Measurements from ENCODE around the gene TMTC2.

TMTC2 gene

GRCh38 chr12:82857276-82857675 lies 170.6 kb downstream of the TMTC2 start:
- Histone ChIP-seq H3K36me3 (ENCODE audit: insufficient read depth, low read length) (peaks cover 14% of the 10 kb centered on the region), H3K27me3 (ENCODE audit: insufficient read depth, low read length) (no peaks in the 10 kb centered on the region), H3K4me1 (ENCODE audit: insufficient read depth, low read length) (peaks cover 8% of the 10 kb centered on the region), H3K4me3 (ENCODE audit: low read length) (no peak overlapping the region), H2AFZ (ENCODE audit: low read depth, low read length) (no peak overlapping the region), H3K9me3 (ENCODE audit: low read length) (peaks cover 1% of the 10 kb centered on the region)

DNA sequence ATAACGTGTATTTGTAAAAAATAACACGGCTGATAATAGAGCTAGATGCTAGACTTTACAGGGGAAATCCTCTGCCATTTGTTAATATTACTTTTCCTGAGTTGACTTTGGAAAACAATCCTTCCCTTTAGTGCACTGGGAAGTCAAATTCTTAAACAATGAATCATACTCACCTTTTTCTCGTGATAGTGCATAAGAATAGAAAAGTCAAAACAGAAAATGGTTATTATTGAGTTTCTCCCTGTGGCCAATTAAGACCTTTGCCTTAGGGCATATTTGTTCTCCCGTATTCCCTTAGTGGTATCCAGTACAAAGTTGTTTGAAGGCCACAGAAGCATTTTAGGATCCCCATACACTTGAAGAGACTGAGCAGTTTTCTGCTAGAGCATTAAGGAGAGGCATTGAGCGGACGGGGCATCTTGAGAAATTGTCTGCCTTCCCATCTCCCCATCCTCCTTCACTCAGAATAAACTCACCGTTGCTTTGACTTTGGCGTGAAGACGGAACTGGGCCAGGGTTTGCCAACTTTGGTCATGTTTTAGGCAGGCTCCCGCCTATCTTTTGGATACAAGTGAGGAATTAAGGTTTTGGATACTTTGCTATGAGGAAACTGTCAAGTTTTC lies 171.3 kb downstream of the TMTC2 start:
- H3K4me1 ChIP-seq (ENCODE audit: insufficient read depth, low read length): peaks cover 8% of the 10 kb centered on the region
- peaks cover 1% of the 10 kb centered on the region for H3K9me3 ChIP-seq (ENCODE audit: low read length)
- H3K27me3 ChIP-seq (ENCODE audit: insufficient read depth, low read length): no peaks in the 10 kb centered on the region
- H2AFZ ChIP-seq (ENCODE audit: low read depth, low read length): no peak overlapping the region
- H3K36me3 ChIP-seq (ENCODE audit: insufficient read depth, low read length): peaks cover 17% of the 10 kb centered on the region
- no peak overlapping the region for H3K4me3 ChIP-seq (ENCODE audit: low read length)

DNA sequence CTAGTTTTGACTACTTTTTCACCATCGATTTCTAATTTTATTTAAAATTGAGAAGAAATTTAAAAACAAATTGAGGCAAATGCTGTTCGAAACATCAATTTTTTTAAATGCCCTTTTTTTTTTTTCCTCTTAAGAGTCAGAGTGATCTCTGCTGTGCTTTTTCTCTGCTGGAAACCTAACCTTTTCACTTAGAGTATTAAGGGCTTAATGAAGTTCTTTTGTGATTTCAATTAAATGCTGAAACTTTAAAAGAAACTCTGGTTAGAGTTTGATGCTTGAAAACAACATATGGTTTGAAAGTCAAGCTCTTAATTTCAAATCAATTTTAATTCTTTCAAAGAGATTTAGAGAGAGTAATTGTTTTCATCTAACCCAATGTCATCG lies 171.8 kb downstream of the TMTC2 start:
- Histone ChIP-seq H3K27me3 (ENCODE audit: insufficient read depth, low read length) (no peaks in the 10 kb centered on the region), H3K4me1 (ENCODE audit: insufficient read depth, low read length) (peaks cover 8% of the 10 kb centered on the region)

GRCh38 chr12:82862069-82862841 lies 175.5 kb downstream of the TMTC2 start:
- Histone ChIP-seq H2AFZ (ENCODE audit: low read depth, low read length) (no peak overlapping the region), H3K36me3 (ENCODE audit: insufficient read depth, low read length) (peaks cover 13% of the 10 kb centered on the region), H3K27me3 (ENCODE audit: insufficient read depth, low read length) (no peaks in the 10 kb centered on the region)

More for the DNA sequence above, 171.8 kb downstream of the TMTC2 start:
- Histone ChIP-seq H3K4me3 (ENCODE audit: low read length) (no peak overlapping the region), H3K9me3 (ENCODE audit: low read length) (peaks cover 1% of the 10 kb centered on the region), H3K36me3 (ENCODE audit: insufficient read depth, low read length) (peaks cover 17% of the 10 kb centered on the region), H2AFZ (ENCODE audit: low read depth, low read length) (no peak overlapping the region)

GRCh38 chr12:82862876-82863649 lies 176.4 kb downstream of the TMTC2 start:
- peaks cover 6% of the 10 kb centered on the region for H3K36me3 ChIP-seq (ENCODE audit: insufficient read depth, low read length)
- H3K9me3 ChIP-seq (ENCODE audit: low read length): no peaks in the 10 kb centered on the region
- no peaks in the 10 kb centered on the region for H3K27me3 ChIP-seq (ENCODE audit: insufficient read depth, low read length)
- H3K4me1 ChIP-seq (ENCODE audit: insufficient read depth, low read length): peaks cover 17% of the 10 kb centered on the region
- no peak overlapping the region for H3K4me3 ChIP-seq (ENCODE audit: low read length)
- H2AFZ ChIP-seq (ENCODE audit: low read depth, low read length): no peak overlapping the region

More at GRCh38 chr12:82862069-82862841, 175.5 kb downstream of the TMTC2 start:
- Histone ChIP-seq H3K4me3 (ENCODE audit: low read length) (no peak overlapping the region), H3K9me3 (ENCODE audit: low read length) (no peaks in the 10 kb centered on the region), H3K4me1 (ENCODE audit: insufficient read depth, low read length) (peaks cover 15% of the 10 kb centered on the region)

DNA sequence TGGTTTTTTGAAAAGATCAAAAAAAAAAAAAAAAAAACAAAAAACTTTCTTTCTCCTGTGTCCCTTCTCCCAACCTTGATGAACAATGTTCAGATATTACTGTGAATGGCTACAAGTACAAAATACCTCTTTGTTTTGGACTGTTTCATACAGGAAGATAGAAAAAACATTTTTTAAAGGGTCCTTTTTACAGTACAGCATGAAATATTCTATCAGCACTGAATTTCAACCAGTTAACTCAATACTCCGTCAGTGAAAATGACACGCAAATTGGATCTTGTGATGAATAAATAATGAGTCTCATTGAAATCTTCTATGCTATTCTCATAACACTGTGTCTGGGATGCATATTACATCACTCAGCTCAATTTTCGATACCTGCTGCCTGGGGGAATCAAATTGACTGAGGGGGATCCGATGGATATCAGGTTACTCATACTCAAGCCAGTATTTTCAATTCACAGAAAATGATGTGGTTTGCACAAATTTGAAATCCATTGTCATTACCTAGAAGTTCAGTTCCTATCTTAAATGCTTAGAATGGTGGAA lies 179.6 kb downstream of the TMTC2 start:
- Histone ChIP-seq H3K4me1 (ENCODE audit: insufficient read depth, low read length) (peaks cover 43% of the 10 kb centered on the region), H3K27me3 (ENCODE audit: insufficient read depth, low read length) (no peaks in the 10 kb centered on the region), H3K36me3 (ENCODE audit: insufficient read depth, low read length) (peaks cover 3% of the 10 kb centered on the region), H3K9me3 (ENCODE audit: low read length) (no peaks in the 10 kb centered on the region), H3K4me3 (ENCODE audit: low read length) (no peak overlapping the region), H2AFZ (ENCODE audit: low read depth, low read length) (no peak overlapping the region)

GRCh38 chr12:82866946-82867345 lies 180.2 kb downstream of the TMTC2 start:
- H3K9me3 ChIP-seq (ENCODE audit: low read length): no peaks in the 10 kb centered on the region
- peaks cover 46% of the 10 kb centered on the region for H3K4me1 ChIP-seq (ENCODE audit: insufficient read depth, low read length)
- H2AFZ ChIP-seq (ENCODE audit: low read depth, low read length): no peak overlapping the region
- H3K4me3 ChIP-seq (ENCODE audit: low read length): no peak overlapping the region
- no peaks in the 10 kb centered on the region for H3K27me3 ChIP-seq (ENCODE audit: insufficient read depth, low read length)
- H3K36me3 ChIP-seq (ENCODE audit: insufficient read depth, low read length): peaks cover 3% of the 10 kb centered on the region

- no peaks in the 10 kb centered on the region for H3K9me3 ChIP-seq (ENCODE audit: low read length)
- H3K36me3 ChIP-seq (ENCODE audit: insufficient read depth, low read length): peaks cover under 1% of the 10 kb centered on the region
- H3K4me1 ChIP-seq (ENCODE audit: insufficient read depth, low read length): peaks cover 50% of the 10 kb centered on the region
- H2AFZ ChIP-seq (ENCODE audit: low read depth, low read length): no peak overlapping the region
- H3K4me3 ChIP-seq (ENCODE audit: low read length): no peak overlapping the region
- no peaks in the 10 kb centered on the region for H3K27me3 ChIP-seq (ENCODE audit: insufficient read depth, low read length)
Observed at GRCh38 chr12:82867762-82868500, 181.2 kb downstream of the TMTC2 start.

DNA sequence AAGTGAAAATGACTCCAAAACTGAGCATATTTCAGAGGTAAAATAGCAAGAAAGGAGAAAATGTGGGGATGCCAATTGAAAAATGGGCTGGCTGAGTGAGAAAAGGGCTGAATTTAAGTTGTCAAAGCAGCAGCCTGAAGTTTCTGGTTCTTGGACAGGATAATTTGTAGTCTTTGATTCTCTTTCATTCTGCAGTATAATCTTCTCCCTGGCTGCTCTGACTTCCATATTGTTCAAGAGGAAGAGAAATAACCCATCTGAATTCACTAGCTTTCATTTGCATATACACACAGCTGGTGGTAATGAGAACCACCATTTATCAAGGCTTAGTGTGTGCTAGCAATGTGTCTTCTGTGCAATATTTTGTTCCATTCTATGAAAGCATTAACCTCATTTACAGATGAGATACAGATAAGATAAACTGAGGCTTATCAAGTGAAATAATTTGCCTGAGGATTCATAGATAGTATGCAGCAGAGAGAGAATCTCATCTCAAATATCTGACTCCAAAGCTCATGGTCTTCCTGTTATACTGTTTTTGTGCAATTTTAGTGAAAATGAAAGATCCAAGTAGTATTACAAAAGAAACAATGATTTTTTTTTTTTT lies 184.2 kb downstream of the TMTC2 start:
- Histone ChIP-seq H2AFZ (ENCODE audit: low read depth, low read length) (no peak overlapping the region), H3K4me3 (ENCODE audit: low read length) (no peak overlapping the region)

GRCh38 chr12:82872088-82872487 lies 185.4 kb downstream of the TMTC2 start:
- no peaks in the 10 kb centered on the region for H3K27me3 ChIP-seq (ENCODE audit: insufficient read depth, low read length)
- no peak overlapping the region for H3K4me3 ChIP-seq (ENCODE audit: low read length)
- no peaks in the 10 kb centered on the region for H3K9me3 ChIP-seq (ENCODE audit: low read length)
- H3K4me1 ChIP-seq (ENCODE audit: insufficient read depth, low read length): peaks cover 49% of the 10 kb centered on the region
- no peak overlapping the region for H2AFZ ChIP-seq (ENCODE audit: low read depth, low read length)
- no peaks in the 10 kb centered on the region for H3K36me3 ChIP-seq (ENCODE audit: insufficient read depth, low read length)

More for the DNA sequence above, 184.2 kb downstream of the TMTC2 start:
- no peaks in the 10 kb centered on the region for H3K9me3 ChIP-seq (ENCODE audit: low read length)
- no peaks in the 10 kb centered on the region for H3K36me3 ChIP-seq (ENCODE audit: insufficient read depth, low read length)
- H3K27me3 ChIP-seq (ENCODE audit: insufficient read depth, low read length): no peaks in the 10 kb centered on the region
- H3K4me1 ChIP-seq (ENCODE audit: insufficient read depth, low read length): peaks cover 58% of the 10 kb centered on the region

DNA sequence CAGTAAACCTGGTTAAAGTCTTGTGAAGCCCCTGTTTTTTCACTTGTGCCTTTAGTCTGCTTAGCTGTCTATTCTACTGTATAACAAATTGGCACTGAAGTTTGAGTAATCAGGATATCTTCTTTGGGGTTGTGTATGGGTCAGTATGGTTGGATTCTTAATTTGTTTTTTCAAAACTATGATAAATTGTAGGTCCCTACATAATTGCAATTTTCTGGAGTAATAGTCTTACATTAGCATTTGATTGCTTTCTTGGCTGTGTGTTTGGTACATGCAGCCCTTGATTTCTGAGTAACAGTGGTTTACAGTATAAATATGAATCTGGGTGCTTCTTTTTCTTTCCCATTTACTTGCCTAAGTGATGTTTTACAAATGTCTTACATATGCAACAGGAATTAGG lies 186.6 kb downstream of the TMTC2 start:
- H3K9me3 ChIP-seq (ENCODE audit: low read length): no peaks in the 10 kb centered on the region
- no peak overlapping the region for H3K4me3 ChIP-seq (ENCODE audit: low read length)
- no peaks in the 10 kb centered on the region for H3K36me3 ChIP-seq (ENCODE audit: insufficient read depth, low read length)
- H3K27me3 ChIP-seq (ENCODE audit: insufficient read depth, low read length): no peaks in the 10 kb centered on the region
- peaks cover 39% of the 10 kb centered on the region for H3K4me1 ChIP-seq (ENCODE audit: insufficient read depth, low read length)
- no peak overlapping the region for H2AFZ ChIP-seq (ENCODE audit: low read depth, low read length)

- H3K27me3 ChIP-seq (ENCODE audit: insufficient read depth, low read length): no peaks in the 10 kb centered on the region
- no peak overlapping the region for H3K4me3 ChIP-seq (ENCODE audit: low read length)
- H3K36me3 ChIP-seq (ENCODE audit: insufficient read depth, low read length): no peaks in the 10 kb centered on the region
- no peak overlapping the region for H2AFZ ChIP-seq (ENCODE audit: low read depth, low read length)
- peaks cover 32% of the 10 kb centered on the region for H3K4me1 ChIP-seq (ENCODE audit: insufficient read depth, low read length)
- H3K9me3 ChIP-seq (ENCODE audit: low read length): no peaks in the 10 kb centered on the region
Observed at GRCh38 chr12:82873951-82874350, 187.2 kb downstream of the TMTC2 start.

Measured in neuron (in vitro differentiated cells).